SK-N-SH (cell line): Measurements from ENCODE around the gene PCK2.

ENCODE experiments used
- EP300 ChIP-seq, 2 experiments: IDR thresholded peaks; 2 replicates each; pipeline versions ENCODE4 v1.4.0 to v1.6.1; 2012; ENCODE audit warnings: borderline replicate concordance in 1 of 2, low read depth in 1 of 2, low read length in 1 of 2
- FOXM1 ChIP-seq: IDR thresholded peaks from 2 replicates; pipeline ENCODE4 v1.4.0; 2012; ENCODE audit warnings: low read depth, mild to moderate bottlenecking
- MAX ChIP-seq: IDR thresholded peaks from 2 replicates; pipeline ENCODE4 v1.4.0; 2012; ENCODE audit warnings: low read depth
- POLR2AphosphoS5 ChIP-seq: IDR thresholded peaks from 2 replicates; pipeline ENCODE4 v1.6.1; 2012; ENCODE audit warnings: low read depth, low read length
- SIN3A ChIP-seq: IDR thresholded peaks from 2 replicates; pipeline ENCODE4 v1.6.1; 2012; ENCODE audit warnings: low read depth, mild to moderate bottlenecking, low read length, moderate library complexity, borderline replicate concordance
- TAF1 ChIP-seq: IDR thresholded peaks from 2 replicates; pipeline ENCODE4 v1.6.1; 2012; ENCODE audit warnings: low read depth, mild to moderate bottlenecking, low read length, moderate library complexity, borderline replicate concordance
- YY1 ChIP-seq: IDR thresholded peaks from 2 replicates; pipeline ENCODE4 v1.4.0; 2012; ENCODE audit warnings: low read depth, mild to moderate bottlenecking
- ZBTB33 ChIP-seq: IDR thresholded peaks from 2 replicates; pipeline ENCODE4 v1.4.0; 2012; ENCODE audit warnings: low read depth, borderline replicate concordance
- TF ChIP-seq, protein P1 (sequence below): fragments of 200-600 bp; sonication (generic); IDR thresholded peaks from 2 replicates; pipeline ENCODE4 v1.6.1; 2017; ENCODE audit warnings: antibody characterized with exemption, mild to moderate bottlenecking, moderate library complexity

DNA sequence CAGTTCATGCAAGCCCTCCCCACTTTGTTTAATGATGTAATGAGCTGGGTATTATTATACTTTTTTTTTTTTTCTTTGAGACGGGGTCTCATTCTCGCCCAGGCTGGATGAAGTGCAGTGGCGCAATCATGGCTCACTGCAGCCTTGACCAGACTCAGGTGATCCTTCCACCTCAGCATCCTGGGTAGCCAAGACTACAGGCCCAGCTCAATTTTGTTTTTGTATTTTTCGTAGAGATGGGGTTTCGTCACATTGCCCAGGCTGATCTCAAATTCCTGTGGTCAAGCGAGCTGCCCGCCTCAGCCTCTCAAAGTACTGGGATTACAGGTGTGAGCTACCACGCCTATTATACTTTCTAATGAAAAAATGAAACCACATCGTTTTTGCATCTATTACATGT is 15.9 kb downstream of the PCK2 start:
- TF ChIP-seq, protein P1, sequence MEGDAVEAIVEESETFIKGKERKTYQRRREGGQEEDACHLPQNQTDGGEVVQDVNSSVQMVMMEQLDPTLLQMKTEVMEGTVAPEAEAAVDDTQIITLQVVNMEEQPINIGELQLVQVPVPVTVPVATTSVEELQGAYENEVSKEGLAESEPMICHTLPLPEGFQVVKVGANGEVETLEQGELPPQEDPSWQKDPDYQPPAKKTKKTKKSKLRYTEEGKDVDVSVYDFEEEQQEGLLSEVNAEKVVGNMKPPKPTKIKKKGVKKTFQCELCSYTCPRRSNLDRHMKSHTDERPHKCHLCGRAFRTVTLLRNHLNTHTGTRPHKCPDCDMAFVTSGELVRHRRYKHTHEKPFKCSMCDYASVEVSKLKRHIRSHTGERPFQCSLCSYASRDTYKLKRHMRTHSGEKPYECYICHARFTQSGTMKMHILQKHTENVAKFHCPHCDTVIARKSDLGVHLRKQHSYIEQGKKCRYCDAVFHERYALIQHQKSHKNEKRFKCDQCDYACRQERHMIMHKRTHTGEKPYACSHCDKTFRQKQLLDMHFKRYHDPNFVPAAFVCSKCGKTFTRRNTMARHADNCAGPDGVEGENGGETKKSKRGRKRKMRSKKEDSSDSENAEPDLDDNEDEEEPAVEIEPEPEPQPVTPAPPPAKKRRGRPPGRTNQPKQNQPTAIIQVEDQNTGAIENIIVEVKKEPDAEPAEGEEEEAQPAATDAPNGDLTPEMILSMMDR: no peak
- TF ChIP-seq POLR2AphosphoS5 (no peak), YY1 (no peak), EP300 (IDR thresholded peaks at IDR 0.05; ENCODE audit: borderline replicate concordance in 1 of 2, low read depth in 1 of 2, low read length in 1 of 2) (no peak), TAF1 (no peak), FOXM1 (no peak), SIN3A (no peak), ZBTB33 (no peak), MAX (no peak)
